ENCODE results near the gene LRRIQ4.

LRRIQ4 gene

GRCh38 chr3:169772897-169773816, 39.5 kb upstream of the LRRIQ4 start, which contains the start of gene MYNN:
Gene MYNN, plus strand, starts transcription at chr3:169773396. Its CDS starts 900 bp downstream, at chr3:169774296.
- Histone ChIP-seq H3K36me3 (ENCODE audit: insufficient read depth, low read length) (peaks cover 38% of the 10 kb centered on the region), H3K4me3 (ENCODE audit: low read depth in 1 of 2, low read length in 2 of 2) (peak within 1 kb of the TSS; percentile 79 to 80), H3K9ac (ENCODE audit: low read depth, low read length) (peak within 1 kb of the TSS; percentile 87), H2AFZ (ENCODE audit: low read depth, low read length) (peak within 1 kb of the TSS; percentile 87), H3K9me3 (ENCODE audit: insufficient read depth, low read length, severe bottlenecking) (no peaks in the 10 kb centered on the region), H3K4me1 (ENCODE audit: insufficient read depth, low read length) (peaks cover 32% of the 10 kb centered on the region), H3K27me3 (ENCODE audit: insufficient read depth, low read length, poor library complexity) (no peaks in the 10 kb centered on the region), H3K4me2 (ENCODE audit: insufficient read depth, low read length) (peak within 1 kb of the TSS; percentile 78), H3K27ac (ENCODE audit: low read length) (peak within 1 kb of the TSS; percentile 92), H4K20me1 (ENCODE audit: insufficient read depth, low read length) (no peaks in the 10 kb centered on the region; the same call in 1 of the 2 replicates), H3K79me2 (ENCODE audit: insufficient read depth, low read length) (peaks cover 46% of the 10 kb centered on the region)
- peak; percentile 85 for ATAC-seq (ENCODE audit: insufficient read depth, low read depth)
- TF ChIP-seq CTCF (IDR thresholded peaks at IDR 0.05; ENCODE audit: borderline replicate concordance, extremely low read depth, low read length, poor library complexity, severe bottlenecking) (peak; percentile 39), EZH2 (IDR thresholded peaks at IDR 0.05; ENCODE audit: borderline replicate concordance, low read depth, low read length, severe bottlenecking) (no peak)
- peak; percentile 91 for DNase-seq

GRCh38 chr3:169774186-169774585, 38.5 kb upstream of the LRRIQ4 start:
- peak overlapping the region; percentile 78 for H3K4me2 ChIP-seq (ENCODE audit: insufficient read depth, low read length)
- no peaks in the 10 kb centered on the region for H3K27me3 ChIP-seq (ENCODE audit: insufficient read depth, low read length, poor library complexity)
- H3K79me2 ChIP-seq (ENCODE audit: insufficient read depth, low read length), result peaks cover 47% of the 10 kb centered on the region
- H3K4me3 ChIP-seq (ENCODE audit: low read depth in 1 of 2, low read length in 2 of 2), result peak overlapping the region; percentile 79 to 80; a peak in 3 of 4 replicates
- H3K27ac ChIP-seq (ENCODE audit: low read length), result peak overlapping the region; percentile 92
- H2AFZ ChIP-seq (ENCODE audit: low read depth, low read length), result no peak overlapping the region
- no peak for DNase-seq
- peak overlapping the region; percentile 87 for H3K9ac ChIP-seq (ENCODE audit: low read depth, low read length)
- no peaks in the 10 kb centered on the region for H3K9me3 ChIP-seq (ENCODE audit: insufficient read depth, low read length, severe bottlenecking)
- H4K20me1 ChIP-seq (ENCODE audit: insufficient read depth, low read length), result no peaks in the 10 kb centered on the region; the same call in 1 of the 2 replicates
- H3K36me3 ChIP-seq (ENCODE audit: insufficient read depth, low read length), result peaks cover 49% of the 10 kb centered on the region
- TF ChIP-seq CTCF (IDR thresholded peaks at IDR 0.05; ENCODE audit: borderline replicate concordance, extremely low read depth, low read length, poor library complexity, severe bottlenecking), result no peak
- no peak for TF ChIP-seq EZH2 (IDR thresholded peaks at IDR 0.05; ENCODE audit: borderline replicate concordance, low read depth, low read length, severe bottlenecking)
- ATAC-seq (ENCODE audit: insufficient read depth, low read depth), result no peak
- H3K4me1 ChIP-seq (ENCODE audit: insufficient read depth, low read length), result peaks cover 32% of the 10 kb centered on the region

- Histone ChIP-seq H4K20me1 (ENCODE audit: insufficient read depth, low read length) (peaks cover 3% of the 10 kb centered on the region; the same call in 1 of the 2 replicates), H3K9me3 (ENCODE audit: insufficient read depth, low read length, severe bottlenecking) (no peaks in the 10 kb centered on the region), H3K27me3 (ENCODE audit: insufficient read depth, low read length, poor library complexity) (no peaks in the 10 kb centered on the region), H3K9ac (ENCODE audit: low read depth, low read length) (no peak overlapping the region), H3K27ac (ENCODE audit: low read length) (no peak overlapping the region), H2AFZ (ENCODE audit: low read depth, low read length) (no peak overlapping the region), H3K79me2 (ENCODE audit: insufficient read depth, low read length) (peaks cover 49% of the 10 kb centered on the region), H3K4me1 (ENCODE audit: insufficient read depth, low read length) (peaks cover 27% of the 10 kb centered on the region), H3K36me3 (ENCODE audit: insufficient read depth, low read length) (peaks cover 84% of the 10 kb centered on the region), H3K4me2 (ENCODE audit: insufficient read depth, low read length) (no peak overlapping the region), H3K4me3 (ENCODE audit: low read depth in 1 of 2, low read length in 2 of 2) (no peak overlapping the region)
- DNase-seq (no peak), ATAC-seq (ENCODE audit: insufficient read depth, low read depth) (no peak)
- TF ChIP-seq EZH2 (IDR thresholded peaks at IDR 0.05; ENCODE audit: borderline replicate concordance, low read depth, low read length, severe bottlenecking) (no peak), CTCF (IDR thresholded peaks at IDR 0.05; ENCODE audit: borderline replicate concordance, extremely low read depth, low read length, poor library complexity, severe bottlenecking) (no peak)
Measured at GRCh38 chr3:169777822-169778221, 34.8 kb upstream of the LRRIQ4 start.

Measured in DND-41 (cell line).